Neural cell (in vitro differentiated cells): ENCODE results near the gene ZNF619.

Source experiments
- POLR2AphosphoS5 ChIP-seq: IDR thresholded peaks from 2 replicates; pipeline ENCODE4 v1.6.1; 2012
- RAD21 ChIP-seq: fragments of 450-650 bp; conservative IDR thresholded peaks from 2 replicates; pipeline ENCODE4 v1.6.1; 2014; ENCODE audit warnings: antibody characterized with exemption, mild to moderate bottlenecking, moderate library complexity
- TAF1 ChIP-seq: IDR thresholded peaks from 2 replicates; pipeline ENCODE4 v1.6.1; 2012; ENCODE audit warnings: low read depth
- TF ChIP-seq, protein P1 (sequence below): fragments of 450-650 bp; IDR thresholded peaks from 2 replicates; pipeline ENCODE4 v1.5.1; 2014; ENCODE audit warnings: antibody characterized with exemption, mild to moderate bottlenecking, moderate library complexity; ENCODE audit not compliant: poor library complexity, severe bottlenecking

DNA sequence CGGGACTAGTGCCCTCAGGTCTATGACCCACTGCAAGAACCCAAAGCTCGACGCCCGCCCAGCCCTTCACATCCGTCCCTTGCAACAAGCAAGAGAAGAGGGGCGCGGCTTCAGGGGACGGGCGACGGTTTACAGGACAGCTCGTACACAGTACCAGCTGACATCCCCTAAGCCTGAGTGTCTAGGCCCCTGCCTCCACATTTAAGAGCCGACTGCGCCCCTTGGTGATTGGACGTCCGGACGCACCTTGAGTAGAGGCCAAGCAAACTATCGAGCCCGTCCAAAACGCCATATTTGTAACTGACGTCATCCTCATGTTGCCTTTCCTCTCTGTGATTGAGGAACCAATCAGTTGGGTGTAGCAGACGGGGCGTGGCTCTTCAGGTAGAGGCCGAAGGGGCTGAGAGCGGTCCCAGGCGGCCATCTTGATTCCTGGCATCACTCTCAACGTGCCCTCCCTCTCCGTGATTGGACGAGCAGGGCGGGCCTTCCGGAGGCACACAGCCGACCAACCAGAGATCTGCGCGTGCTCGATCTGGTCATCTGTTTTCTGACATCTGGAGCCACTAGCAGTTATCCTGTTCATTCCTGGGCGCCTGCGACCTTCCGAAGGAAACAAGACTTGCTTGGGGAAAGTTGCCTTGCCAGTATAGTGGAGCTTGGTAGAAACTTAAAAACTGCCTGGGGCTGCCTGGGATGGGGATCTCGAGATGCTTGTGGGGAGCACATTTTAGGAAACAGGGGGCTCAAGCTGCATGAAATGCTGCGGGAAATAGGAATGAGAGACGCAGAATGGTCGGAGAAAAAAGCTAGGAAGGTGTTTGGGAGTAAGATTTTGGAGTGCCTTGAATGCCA is 23.8 kb upstream of the ZNF619 start:
- TF ChIP-seq, protein P1, sequence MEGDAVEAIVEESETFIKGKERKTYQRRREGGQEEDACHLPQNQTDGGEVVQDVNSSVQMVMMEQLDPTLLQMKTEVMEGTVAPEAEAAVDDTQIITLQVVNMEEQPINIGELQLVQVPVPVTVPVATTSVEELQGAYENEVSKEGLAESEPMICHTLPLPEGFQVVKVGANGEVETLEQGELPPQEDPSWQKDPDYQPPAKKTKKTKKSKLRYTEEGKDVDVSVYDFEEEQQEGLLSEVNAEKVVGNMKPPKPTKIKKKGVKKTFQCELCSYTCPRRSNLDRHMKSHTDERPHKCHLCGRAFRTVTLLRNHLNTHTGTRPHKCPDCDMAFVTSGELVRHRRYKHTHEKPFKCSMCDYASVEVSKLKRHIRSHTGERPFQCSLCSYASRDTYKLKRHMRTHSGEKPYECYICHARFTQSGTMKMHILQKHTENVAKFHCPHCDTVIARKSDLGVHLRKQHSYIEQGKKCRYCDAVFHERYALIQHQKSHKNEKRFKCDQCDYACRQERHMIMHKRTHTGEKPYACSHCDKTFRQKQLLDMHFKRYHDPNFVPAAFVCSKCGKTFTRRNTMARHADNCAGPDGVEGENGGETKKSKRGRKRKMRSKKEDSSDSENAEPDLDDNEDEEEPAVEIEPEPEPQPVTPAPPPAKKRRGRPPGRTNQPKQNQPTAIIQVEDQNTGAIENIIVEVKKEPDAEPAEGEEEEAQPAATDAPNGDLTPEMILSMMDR = no peak
- TF ChIP-seq RAD21 (peak; percentile 34), TAF1 (peak; percentile 97), POLR2AphosphoS5 (peak; percentile 97)
